Liver (tissue), 9 donors: Measurements from ENCODE around the gene POU2F3. TPM values are rescaled to one million over a fixed set of nuclear protein-coding genes. Genes with fewer than 3 reads are reported as not detected.
A peak's percentile ranks its signal among the peaks of the same experiment; 100 is the strongest.

Experiments used
- DNase-seq: peaks from one replicate; pipeline ENCODE4 v3.0.0-alpha.2; 2017; ENCODE audit warnings: low spot score
- H3K27ac ChIP-seq, 2 donors: one replicate each; pipeline ENCODE4 v1.7.0; 2013; ENCODE audit warnings: inconsistent platforms in 2 of 2, low read length in 2 of 2, control low read depth in 1 of 2, low read depth in 1 of 2, mild to moderate bottlenecking in 1 of 2
- H3K27me3 ChIP-seq, 4 donors: one replicate each; pipeline versions ENCODE4 v1.6.1 to v1.7.0; 2013; ENCODE audit warnings: low read length in 3 of 4, inconsistent platforms in 1 of 4, mild to moderate bottlenecking in 1 of 4, moderate library complexity in 1 of 4; ENCODE audit not compliant: control insufficient read depth in 4 of 4, insufficient read depth in 4 of 4
- H3K36me3 ChIP-seq, 4 donors: one replicate each; pipeline versions ENCODE4 v1.6.1 to v1.7.0; 2013; ENCODE audit warnings: low read length in 3 of 4, mild to moderate bottlenecking in 3 of 4, low read depth in 1 of 4, moderate library complexity in 1 of 4; ENCODE audit not compliant: control insufficient read depth in 4 of 4, insufficient read depth in 3 of 4
- H3K4me1 ChIP-seq, 4 donors: one replicate each; pipeline versions ENCODE4 v1.6.1 to v1.7.0; 2013; ENCODE audit warnings: low read length in 3 of 4, mild to moderate bottlenecking in 3 of 4, moderate library complexity in 1 of 4; ENCODE audit not compliant: control insufficient read depth in 4 of 4, insufficient read depth in 4 of 4
- H3K4me3 ChIP-seq, 3 donors: one replicate each; pipeline versions ENCODE4 v1.6.1 to v1.7.0; 2013; ENCODE audit warnings: low read length in 3 of 3, control low read depth in 1 of 3, low read depth in 1 of 3, mild to moderate bottlenecking in 1 of 3
- H3K9ac ChIP-seq, 2 donors: one replicate each; pipeline ENCODE4 v1.7.0; 2013; ENCODE audit warnings: low read length in 2 of 2, mild to moderate bottlenecking in 2 of 2, moderate library complexity in 2 of 2, control low read depth in 1 of 2, low read depth in 1 of 2
- H3K9me3 ChIP-seq, 4 donors: one replicate each; pipeline versions ENCODE4 v1.6.1 to v1.7.0; 2013; ENCODE audit warnings: low read length in 3 of 4; ENCODE audit not compliant: control insufficient read depth in 4 of 4
- EGR1 ChIP-seq, 2 donors: IDR thresholded peaks; 2 replicates each; pipeline ENCODE4 v1.6.1; 2016 to 2018; ENCODE audit warnings: antibody characterized with exemption in 2 of 2, low read depth in 2 of 2
- GABPA ChIP-seq, 2 donors: IDR thresholded peaks in 1 of 2; conservative IDR thresholded peaks in 1 of 2; 2 replicates each; pipeline ENCODE4 v1.6.1; 2016; ENCODE audit warnings: antibody characterized with exemption in 2 of 2, mild to moderate bottlenecking in 1 of 2, moderate library complexity in 1 of 2
- HNF4A ChIP-seq, 2 donors: conservative IDR thresholded peaks; 2 replicates each; pipeline ENCODE4 v1.6.1; 2016; ENCODE audit warnings: antibody characterized with exemption in 2 of 2, mild to moderate bottlenecking in 2 of 2
- HNF4G ChIP-seq: IDR thresholded peaks from 2 replicates; pipeline ENCODE4 v1.6.1; 2016; ENCODE audit warnings: antibody characterized with exemption
- JUND ChIP-seq, 2 donors: IDR thresholded peaks; 2 replicates each; pipeline ENCODE4 v1.6.1; 2016; ENCODE audit warnings: antibody characterized with exemption in 2 of 2
- RXRA ChIP-seq, 2 donors: IDR thresholded peaks; 2 replicates each; pipeline ENCODE4 v1.6.1; 2017 to 2018; ENCODE audit warnings: antibody characterized with exemption in 2 of 2, mild to moderate bottlenecking in 1 of 2
- SP1 ChIP-seq: IDR thresholded peaks from 2 replicates; pipeline ENCODE4 v1.6.1; 2018; ENCODE audit warnings: antibody characterized with exemption, mild to moderate bottlenecking
- TAF1 ChIP-seq: conservative IDR thresholded peaks from 2 replicates; pipeline ENCODE4 v1.6.1; 2016; ENCODE audit warnings: antibody characterized with exemption, mild to moderate bottlenecking
- YY1 ChIP-seq: IDR thresholded peaks from 2 replicates; pipeline ENCODE4 v1.6.1; 2016; ENCODE audit warnings: antibody characterized with exemption, mild to moderate bottlenecking
- ZBTB33 ChIP-seq: IDR thresholded peaks from 2 replicates; pipeline ENCODE4 v1.6.1; 2016; ENCODE audit warnings: antibody characterized with exemption
- WGBS: extraction: QIAGEN DNeasy Blood & Tissue Kit; methylation state at CpG from one replicate; pipeline ENCODE4 v1.1.7; 2013; 5-methylcytosine and 5-hydroxymethylcytosine counted together
- polyA plus RNA-seq, 2 donors: library from polyadenylated mRNA; stranded (reverse) in 1 of 2; unstranded in 1 of 2; fragments of 200-250 nt in 1 of 2; fragments of >200 nt in 1 of 2; fragmentation: Nextera tagmentation in 1 of 2; extraction: Ambion mirVana in 1 of 2; gene quantifications; one replicate each; pipeline versions ENCODE4 v1.2.1 to v1.2.3, GENCODE V29; 2013 to 2015
- total RNA-seq, 2 donors: library from RNA; depleted of rRNA; stranded (reverse); fragments of >200 nt; gene quantifications; one replicate each; pipeline ENCODE4 v1.2.3, GENCODE V29; 2014
- TF ChIP-seq, protein P1 (sequence below): IDR thresholded peaks from 2 replicates; pipeline ENCODE4 v1.6.1; 2016; ENCODE audit warnings: antibody characterized with exemption, mild to moderate bottlenecking
- donor health status: healthy.
- donor health status: healthy.
- donor health status: healthy.
- donor health status: healthy.
- donor health status: healthy.

POU2F3 gene
- total and polyA plus RNA-seq, 4 donors = not detected

DNA sequence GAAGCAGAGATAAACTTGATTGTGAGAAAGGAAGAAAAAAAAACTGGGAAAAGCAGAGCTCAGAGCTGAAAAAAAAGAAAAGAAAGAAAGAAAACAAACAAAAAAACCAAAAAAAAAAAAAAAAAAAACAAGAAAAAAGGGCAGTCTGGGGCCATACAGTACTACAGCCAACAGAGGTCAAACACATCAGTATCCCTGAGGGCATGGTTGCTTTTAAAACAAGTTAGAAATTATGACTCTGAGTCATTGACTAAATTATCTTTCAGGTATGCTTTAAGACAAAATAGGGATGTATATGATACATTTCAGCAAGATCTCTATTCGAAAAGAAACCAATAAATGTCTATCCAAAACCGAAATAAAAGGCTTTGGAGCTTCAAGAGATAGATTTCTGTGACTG is 48.1 kb downstream of the POU2F3 start (continued):
- TF ChIP-seq, protein P1, sequence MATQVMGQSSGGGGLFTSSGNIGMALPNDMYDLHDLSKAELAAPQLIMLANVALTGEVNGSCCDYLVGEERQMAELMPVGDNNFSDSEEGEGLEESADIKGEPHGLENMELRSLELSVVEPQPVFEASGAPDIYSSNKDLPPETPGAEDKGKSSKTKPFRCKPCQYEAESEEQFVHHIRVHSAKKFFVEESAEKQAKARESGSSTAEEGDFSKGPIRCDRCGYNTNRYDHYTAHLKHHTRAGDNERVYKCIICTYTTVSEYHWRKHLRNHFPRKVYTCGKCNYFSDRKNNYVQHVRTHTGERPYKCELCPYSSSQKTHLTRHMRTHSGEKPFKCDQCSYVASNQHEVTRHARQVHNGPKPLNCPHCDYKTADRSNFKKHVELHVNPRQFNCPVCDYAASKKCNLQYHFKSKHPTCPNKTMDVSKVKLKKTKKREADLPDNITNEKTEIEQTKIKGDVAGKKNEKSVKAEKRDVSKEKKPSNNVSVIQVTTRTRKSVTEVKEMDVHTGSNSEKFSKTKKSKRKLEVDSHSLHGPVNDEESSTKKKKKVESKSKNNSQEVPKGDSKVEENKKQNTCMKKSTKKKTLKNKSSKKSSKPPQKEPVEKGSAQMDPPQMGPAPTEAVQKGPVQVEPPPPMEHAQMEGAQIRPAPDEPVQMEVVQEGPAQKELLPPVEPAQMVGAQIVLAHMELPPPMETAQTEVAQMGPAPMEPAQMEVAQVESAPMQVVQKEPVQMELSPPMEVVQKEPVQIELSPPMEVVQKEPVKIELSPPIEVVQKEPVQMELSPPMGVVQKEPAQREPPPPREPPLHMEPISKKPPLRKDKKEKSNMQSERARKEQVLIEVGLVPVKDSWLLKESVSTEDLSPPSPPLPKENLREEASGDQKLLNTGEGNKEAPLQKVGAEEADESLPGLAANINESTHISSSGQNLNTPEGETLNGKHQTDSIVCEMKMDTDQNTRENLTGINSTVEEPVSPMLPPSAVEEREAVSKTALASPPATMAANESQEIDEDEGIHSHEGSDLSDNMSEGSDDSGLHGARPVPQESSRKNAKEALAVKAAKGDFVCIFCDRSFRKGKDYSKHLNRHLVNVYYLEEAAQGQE = no peak
- TF ChIP-seq YY1 (no peak), TAF1 (no peak)

- Histone ChIP-seq H3K36me3 (no peaks in the 10 kb centered on the region), H3K27ac (no peak overlapping the region), H3K4me1 (no peaks in the 10 kb centered on the region), H3K9ac (no peak overlapping the region), H3K4me3 (no peak overlapping the region), H3K27me3 (no peaks in the 10 kb centered on the region), H3K9me3 (no peaks in the 10 kb centered on the region)
- TF ChIP-seq ZBTB33 (no peak), SP1 (no peak), JUND (IDR thresholded peaks at IDR 0.05) (no peak), YY1 (no peak), EGR1 (IDR thresholded peaks at IDR 0.05; ENCODE audit: low read depth in 2 of 2) (no peak)
- DNase-seq = no peak
- 80% methylated on average over 9 of the region's 9 CpGs for WGBS
Measured at GRCh38 chr11:120289426-120289825, 49.5 kb downstream of the POU2F3 start.

DNA sequence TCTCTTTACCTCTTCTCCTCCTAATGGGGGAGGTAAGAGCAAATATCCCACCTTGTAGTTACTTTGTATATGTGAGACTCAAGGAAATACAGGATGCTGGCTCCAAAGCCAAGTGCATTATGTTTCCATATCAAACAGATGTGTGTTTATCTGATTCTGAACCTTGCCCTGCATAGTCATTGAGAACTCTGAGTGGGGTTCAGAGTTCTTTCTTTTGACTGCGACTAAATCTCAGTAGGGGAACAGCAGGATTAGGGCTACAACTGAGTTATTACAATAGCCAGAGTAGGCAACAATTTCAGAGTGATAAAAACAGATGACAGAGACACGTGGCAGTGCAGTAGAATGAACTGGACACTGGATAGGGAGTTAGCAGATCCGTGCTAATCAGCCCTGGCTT is 51.0 kb downstream of the POU2F3 start:
- no peaks in the 10 kb centered on the region for H3K4me1 ChIP-seq
- peak; percentile 91 to 96 for TF ChIP-seq HNF4A (conservative IDR thresholded peaks at IDR 0.05)
- TF ChIP-seq RXRA (IDR thresholded peaks at IDR 0.05) = peak; percentile 26 to 50
- TF ChIP-seq ZBTB33 = no peak
- peak; percentile 49 for TF ChIP-seq SP1
- no peak for TF ChIP-seq GABPA (IDR thresholded peaks at IDR 0.05 in 1 of 2, conservative IDR thresholded peaks at IDR 0.05 in 1 of 2)
- TF ChIP-seq HNF4G = peak; percentile 58
- H3K36me3 ChIP-seq = no peaks in the 10 kb centered on the region
- H3K9me3 ChIP-seq = no peaks in the 10 kb centered on the region
- DNase-seq = no peak
- 36% methylated on average over 3 of the region's 3 CpGs for WGBS
- no peak overlapping the region for H3K9ac ChIP-seq
- no peaks in the 10 kb centered on the region for H3K27me3 ChIP-seq
- H3K27ac ChIP-seq = no peak overlapping the region
- H3K4me3 ChIP-seq = no peak overlapping the region
